Endothelial cell of umbilical vein (primary cell): Measurements from ENCODE around the gene DAB2IP.

ENCODE experiments used
- EZH2 ChIP-seq: IDR thresholded peaks from 2 replicates; pipeline ENCODE4 v1.6.1; 2012; ENCODE audit warnings: borderline replicate concordance, low read depth, mild to moderate bottlenecking, moderate library complexity, low read length, inconsistent platforms; ENCODE audit not compliant: severe bottlenecking
- FOS ChIP-seq: IDR thresholded peaks from 2 replicates; pipeline ENCODE4 v1.6.1; 2011; ENCODE audit warnings: mild to moderate bottlenecking, low read length, moderate library complexity, borderline replicate concordance; ENCODE audit not compliant: insufficient read depth
- GATA2 ChIP-seq: IDR thresholded peaks from 2 replicates; pipeline ENCODE4 v1.7.0; 2011; ENCODE audit warnings: low read depth, mild to moderate bottlenecking, moderate library complexity, mixed read lengths, low read length; ENCODE audit not compliant: insufficient read length, insufficient read depth
- POLR2A ChIP-seq: IDR thresholded peaks from 2 replicates; pipeline ENCODE4 v1.6.1; 2012; ENCODE audit warnings: low read depth, mild to moderate bottlenecking, control low read depth, low read length
- POLR2AphosphoS5 ChIP-seq: IDR thresholded peaks from 2 replicates; pipeline ENCODE4 v1.6.1; 2012; ENCODE audit warnings: low read depth, mild to moderate bottlenecking, control low read depth, low read length, moderate library complexity; ENCODE audit not compliant: insufficient read depth
- TF ChIP-seq, protein P1 (sequence below), 2 donors: IDR thresholded peaks; 1 replicate in 1 of 2; 2 replicates in 1 of 2; pipeline ENCODE4 v1.5.1; 2011; ENCODE audit warnings: low read length in 2 of 2, mild to moderate bottlenecking in 2 of 2, moderate library complexity in 2 of 2, control low read depth in 1 of 2, inconsistent platforms in 1 of 2, low read depth in 1 of 2; ENCODE audit not compliant: insufficient read depth in 1 of 2; ENCODE audit errors: extremely low read depth in 1 of 2
- TF ChIP-seq, protein P2 (sequence below): IDR thresholded peaks from 2 replicates; pipeline ENCODE4 v1.6.1; 2011; ENCODE audit not compliant: insufficient read depth, insufficient read length

DNA sequence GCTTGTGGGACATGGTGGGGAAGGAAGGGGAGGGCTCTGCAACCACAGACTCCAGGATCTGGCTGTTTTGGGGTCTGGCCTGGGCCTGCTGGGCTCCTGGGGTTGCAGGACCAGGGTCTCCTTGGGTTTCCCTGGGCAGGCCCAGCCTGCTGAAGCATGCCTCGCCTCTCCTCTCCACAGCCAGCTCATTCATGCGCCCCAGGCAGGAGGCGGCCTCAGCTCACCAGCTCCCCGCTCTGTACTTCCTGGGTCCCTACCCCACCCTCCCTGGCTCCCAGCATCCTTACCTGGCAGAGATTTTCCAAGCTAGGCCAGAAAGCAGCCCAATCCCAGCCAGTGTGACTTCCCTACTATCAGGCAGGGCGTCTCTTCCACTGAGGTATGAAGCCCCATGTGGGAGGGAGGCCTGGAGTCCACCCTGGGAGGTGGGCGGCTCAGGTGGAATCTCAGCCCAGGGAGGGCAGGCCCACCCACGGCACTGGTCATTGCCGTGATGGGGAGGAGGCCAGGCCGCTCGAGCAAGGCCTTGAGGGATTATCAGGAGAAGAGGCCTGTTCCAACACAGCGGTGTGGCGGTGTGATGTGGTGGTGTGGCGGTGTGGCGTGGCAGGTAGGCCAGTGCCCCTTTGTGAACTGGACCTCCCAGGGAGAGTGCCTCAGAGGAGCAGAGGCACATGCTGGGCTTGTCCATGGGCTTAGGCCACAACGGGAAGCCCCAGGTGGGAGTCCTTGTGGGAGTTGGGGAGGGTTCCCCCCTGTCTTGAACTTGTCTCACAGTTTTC lies 103.4 kb downstream of the DAB2IP start:
- TF ChIP-seq EZH2 (no peak), POLR2AphosphoS5 (no peak), POLR2A (no peak), FOS (no peak), GATA2 (no peak)
- TF ChIP-seq, protein P1, sequence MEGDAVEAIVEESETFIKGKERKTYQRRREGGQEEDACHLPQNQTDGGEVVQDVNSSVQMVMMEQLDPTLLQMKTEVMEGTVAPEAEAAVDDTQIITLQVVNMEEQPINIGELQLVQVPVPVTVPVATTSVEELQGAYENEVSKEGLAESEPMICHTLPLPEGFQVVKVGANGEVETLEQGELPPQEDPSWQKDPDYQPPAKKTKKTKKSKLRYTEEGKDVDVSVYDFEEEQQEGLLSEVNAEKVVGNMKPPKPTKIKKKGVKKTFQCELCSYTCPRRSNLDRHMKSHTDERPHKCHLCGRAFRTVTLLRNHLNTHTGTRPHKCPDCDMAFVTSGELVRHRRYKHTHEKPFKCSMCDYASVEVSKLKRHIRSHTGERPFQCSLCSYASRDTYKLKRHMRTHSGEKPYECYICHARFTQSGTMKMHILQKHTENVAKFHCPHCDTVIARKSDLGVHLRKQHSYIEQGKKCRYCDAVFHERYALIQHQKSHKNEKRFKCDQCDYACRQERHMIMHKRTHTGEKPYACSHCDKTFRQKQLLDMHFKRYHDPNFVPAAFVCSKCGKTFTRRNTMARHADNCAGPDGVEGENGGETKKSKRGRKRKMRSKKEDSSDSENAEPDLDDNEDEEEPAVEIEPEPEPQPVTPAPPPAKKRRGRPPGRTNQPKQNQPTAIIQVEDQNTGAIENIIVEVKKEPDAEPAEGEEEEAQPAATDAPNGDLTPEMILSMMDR (IDR thresholded peaks at IDR 0.05; ENCODE audit: extremely low read depth in 1 of 2, insufficient read depth in 1 of 2, low read depth in 1 of 2, low read length in 2 of 2): no peak
- TF ChIP-seq, protein P2, sequence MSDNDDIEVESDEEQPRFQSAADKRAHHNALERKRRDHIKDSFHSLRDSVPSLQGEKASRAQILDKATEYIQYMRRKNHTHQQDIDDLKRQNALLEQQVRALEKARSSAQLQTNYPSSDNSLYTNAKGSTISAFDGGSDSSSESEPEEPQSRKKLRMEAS: no peak
